GM20000 (cell line): ENCODE data around the gene MEF2D.

Experiments used
- DNase-seq: peaks from one replicate; pipeline ENCODE4 v3.0.0; 2012; ENCODE audit warnings: low spot score
- TF ChIP-seq, protein P1 (sequence below): IDR thresholded peaks from 2 replicates; pipeline ENCODE4 v1.5.1; 2012; ENCODE audit warnings: mild to moderate bottlenecking, control low read depth; ENCODE audit errors: extremely low read depth, missing control alignments

Gene MEF2D

GRCh38 chr1:156513185-156513584 is 12.6 kb upstream of the MEF2D start:
- TF ChIP-seq, protein P1, sequence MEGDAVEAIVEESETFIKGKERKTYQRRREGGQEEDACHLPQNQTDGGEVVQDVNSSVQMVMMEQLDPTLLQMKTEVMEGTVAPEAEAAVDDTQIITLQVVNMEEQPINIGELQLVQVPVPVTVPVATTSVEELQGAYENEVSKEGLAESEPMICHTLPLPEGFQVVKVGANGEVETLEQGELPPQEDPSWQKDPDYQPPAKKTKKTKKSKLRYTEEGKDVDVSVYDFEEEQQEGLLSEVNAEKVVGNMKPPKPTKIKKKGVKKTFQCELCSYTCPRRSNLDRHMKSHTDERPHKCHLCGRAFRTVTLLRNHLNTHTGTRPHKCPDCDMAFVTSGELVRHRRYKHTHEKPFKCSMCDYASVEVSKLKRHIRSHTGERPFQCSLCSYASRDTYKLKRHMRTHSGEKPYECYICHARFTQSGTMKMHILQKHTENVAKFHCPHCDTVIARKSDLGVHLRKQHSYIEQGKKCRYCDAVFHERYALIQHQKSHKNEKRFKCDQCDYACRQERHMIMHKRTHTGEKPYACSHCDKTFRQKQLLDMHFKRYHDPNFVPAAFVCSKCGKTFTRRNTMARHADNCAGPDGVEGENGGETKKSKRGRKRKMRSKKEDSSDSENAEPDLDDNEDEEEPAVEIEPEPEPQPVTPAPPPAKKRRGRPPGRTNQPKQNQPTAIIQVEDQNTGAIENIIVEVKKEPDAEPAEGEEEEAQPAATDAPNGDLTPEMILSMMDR, result no peak
- DNase-seq, result no peak

GRCh38 chr1:156511644-156512043 is 11.1 kb upstream of the MEF2D start:
- no peak for DNase-seq
- TF ChIP-seq, protein P1, result no peak

- TF ChIP-seq, protein P1, result no peak
- DNase-seq, result no peak
Observed at GRCh38 chr1:156510709-156511108, 10.1 kb upstream of the MEF2D start.

- DNase-seq, result no peak
Observed at GRCh38 chr1:156509424-156510034, 9.0 kb upstream of the MEF2D start.

DNA sequence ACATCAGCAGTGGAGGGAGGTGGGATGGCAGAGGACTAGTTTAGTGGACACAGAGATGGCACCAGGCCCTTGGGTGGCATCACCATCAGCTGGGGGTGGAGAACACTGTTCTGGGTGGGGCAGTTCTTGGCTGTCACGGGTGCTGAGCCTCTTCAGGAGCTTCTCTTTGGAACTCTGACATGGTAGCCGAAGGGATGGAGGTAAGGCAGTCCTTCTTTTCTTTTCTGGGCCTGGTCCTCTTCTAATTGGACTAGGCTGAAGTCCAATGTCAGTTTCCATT is 8.3 kb upstream of the MEF2D start:
- no peak for DNase-seq
- TF ChIP-seq, protein P1, result no peak

More at GRCh38 chr1:156509424-156510034, 9.0 kb upstream of the MEF2D start:
- TF ChIP-seq, protein P1, result no peak

DNA sequence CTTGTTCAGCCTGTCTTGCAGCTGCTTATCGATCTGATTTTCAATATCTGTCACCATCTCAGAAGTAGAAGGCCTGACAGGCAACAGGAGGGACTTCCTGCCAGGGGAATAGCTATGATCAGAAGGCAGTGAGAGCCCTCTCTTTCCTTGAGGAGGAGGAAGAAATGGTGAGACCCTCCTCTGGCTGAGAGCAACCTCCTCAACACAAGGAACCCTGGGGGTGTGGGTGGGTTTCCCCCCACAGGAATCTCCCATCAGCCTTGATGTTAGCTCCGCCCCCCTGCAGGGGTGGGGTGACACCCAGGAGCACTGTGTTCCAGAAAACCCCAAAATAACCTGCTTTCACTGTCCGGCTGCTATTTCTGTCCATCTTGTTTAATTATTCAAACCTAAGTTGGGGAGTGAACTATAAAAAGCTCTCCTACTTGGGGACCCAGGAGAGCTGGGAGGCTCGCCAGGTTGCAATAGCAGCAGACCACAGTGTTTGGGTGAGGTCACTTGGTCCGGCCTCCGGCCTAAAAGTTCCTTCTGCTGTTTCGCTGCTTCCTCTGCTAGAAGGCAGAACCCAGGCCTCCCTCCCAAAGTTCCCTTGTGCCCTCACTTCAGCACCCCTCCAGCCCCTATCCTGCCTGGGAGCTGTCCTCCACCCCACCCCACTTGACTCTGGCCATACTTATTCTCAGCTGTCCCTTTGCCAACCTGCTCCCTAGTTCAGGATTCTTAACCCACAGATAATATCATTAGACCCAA is 7.8 kb upstream of the MEF2D start:
- DNase-seq, result peak; percentile 65
- TF ChIP-seq, protein P1, result no peak

GRCh38 chr1:156506450-156506849 is 5.9 kb upstream of the MEF2D start:
- TF ChIP-seq, protein P1, result no peak
- no peak for DNase-seq
